ENCODE measurements around the gene MRPS24. TPM values are rescaled to one million over a fixed set of nuclear protein-coding genes. Genes with fewer than 3 reads are reported as not detected.
A peak's percentile ranks its signal among the peaks of the same experiment; 100 is the strongest.
"Not testable (repeated sequence)": the region's sequence is repeated elsewhere in the genome, so short reads cannot be mapped to it uniquely, and the experiment has no call there.

The MRPS24 gene
- 100 to 1,000 TPM; 121 to 149 TPM for total RNA-seq

GRCh38 chr7:43869006-43869866 is at the start of gene MRPS24:
MRPS24 (minus strand) TSS chr7:43869517; CDS start chr7:43869495, 22 bp downstream.
- H3K36me3 Mint-ChIP-seq (ENCODE audit: low read depth): peaks cover 27% of the 10 kb centered on the region
- H3K9me3 Mint-ChIP-seq (ENCODE audit: low read depth): peaks cover 2% of the 10 kb centered on the region
- no peaks in the 10 kb centered on the region for H3K27me3 Mint-ChIP-seq
- ChIA-PET CTCF (interaction anchor here (1.0 to 1.4 kb wide), 4 partner anchors 10 to 287 kb away, joined by 3 to 7 read pairs (median 4); partner anchors contain the start of gene STK17A), POLR2A (interaction anchor here (0.6 to 0.9 kb wide), 2 partner anchors 10 to 246 kb away, joined by 3 read pairs; no protein-coding TSS in a partner anchor)
- peaks cover 35% of the 10 kb centered on the region for H3K4me1 Mint-ChIP-seq
- H3K27ac Mint-ChIP-seq: peak within 1 kb of the TSS; percentile 84
- intact Hi-C loops (cut with DNase I, micrococcal nuclease): loop anchor here (1.0 to 10.0 kb wide), 8 partner anchors 30 to 934 kb away; partner anchors contain the start of genes UBE2D4 (in 2 of the 2), URGCP (in 2 of the 2), MRPL32 (in 1 of the 2) and PSMA2 (in 1 of the 2)
- DNase-seq (peak; percentile 98), ATAC-seq (peak; percentile 96)
- H3K4me3 Mint-ChIP-seq: peak within 1 kb of the TSS; percentile 83

DNA sequence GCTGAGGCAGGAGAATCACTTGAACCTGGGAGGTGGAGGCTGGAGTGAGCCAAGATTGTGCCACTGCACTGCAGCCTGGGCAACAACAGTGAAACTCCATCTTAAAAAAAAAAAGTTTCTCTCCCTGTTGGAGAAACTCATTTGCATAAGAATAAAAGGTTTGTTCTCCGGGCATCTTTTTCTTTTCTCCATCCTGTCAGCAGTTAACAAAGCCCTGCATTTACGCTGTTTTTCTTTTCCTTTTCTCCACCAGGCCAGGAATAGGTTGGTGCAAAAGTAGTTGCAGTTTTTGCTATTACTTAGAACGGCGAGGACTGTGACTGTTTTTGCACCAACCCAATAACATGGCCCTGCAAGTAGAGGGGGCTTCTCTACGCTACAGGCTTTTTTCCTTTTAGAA is 46.6 kb upstream of the MRPS24 start:
- Mint-ChIP-seq H3K4me1 (no peaks in the 10 kb centered on the region), H3K4me3 (no peak overlapping the region), H3K36me3 (ENCODE audit: low read depth) (peaks cover 23% of the 10 kb centered on the region), H3K27ac (no peak overlapping the region), H3K9me3 (ENCODE audit: low read depth) (no peaks in the 10 kb centered on the region), H3K27me3 (no peaks in the 10 kb centered on the region)
- DNase-seq (no peak), ATAC-seq (no peak)
- POLR2A ChIA-PET: no interaction called here
- intact Hi-C loops (cut with DNase I, micrococcal nuclease): no loop called here
- CTCF ChIA-PET: interaction anchor here (0.9 kb wide), 1 partner anchor 11 kb away, joined by 3 read pairs; no protein-coding TSS in a partner anchor

- ATAC-seq (no peak), DNase-seq (no peak)
- Mint-ChIP-seq H3K27me3 (no peaks in the 10 kb centered on the region), H3K4me3 (no peak overlapping the region), H3K36me3 (ENCODE audit: low read depth) (peaks cover 24% of the 10 kb centered on the region), H3K27ac (no peak overlapping the region), H3K9me3 (ENCODE audit: low read depth) (no peaks in the 10 kb centered on the region), H3K4me1 (no peaks in the 10 kb centered on the region)
- intact Hi-C loops (cut with DNase I, micrococcal nuclease): no loop called here
- ChIA-PET CTCF (interaction anchor here (0.7 kb wide), 1 partner anchor 57 kb away, joined by 4 read pairs; no protein-coding TSS in a partner anchor), POLR2A (no interaction called here)
Measured at GRCh38 chr7:43914795-43915194, 45.5 kb upstream of the MRPS24 start.

DNA sequence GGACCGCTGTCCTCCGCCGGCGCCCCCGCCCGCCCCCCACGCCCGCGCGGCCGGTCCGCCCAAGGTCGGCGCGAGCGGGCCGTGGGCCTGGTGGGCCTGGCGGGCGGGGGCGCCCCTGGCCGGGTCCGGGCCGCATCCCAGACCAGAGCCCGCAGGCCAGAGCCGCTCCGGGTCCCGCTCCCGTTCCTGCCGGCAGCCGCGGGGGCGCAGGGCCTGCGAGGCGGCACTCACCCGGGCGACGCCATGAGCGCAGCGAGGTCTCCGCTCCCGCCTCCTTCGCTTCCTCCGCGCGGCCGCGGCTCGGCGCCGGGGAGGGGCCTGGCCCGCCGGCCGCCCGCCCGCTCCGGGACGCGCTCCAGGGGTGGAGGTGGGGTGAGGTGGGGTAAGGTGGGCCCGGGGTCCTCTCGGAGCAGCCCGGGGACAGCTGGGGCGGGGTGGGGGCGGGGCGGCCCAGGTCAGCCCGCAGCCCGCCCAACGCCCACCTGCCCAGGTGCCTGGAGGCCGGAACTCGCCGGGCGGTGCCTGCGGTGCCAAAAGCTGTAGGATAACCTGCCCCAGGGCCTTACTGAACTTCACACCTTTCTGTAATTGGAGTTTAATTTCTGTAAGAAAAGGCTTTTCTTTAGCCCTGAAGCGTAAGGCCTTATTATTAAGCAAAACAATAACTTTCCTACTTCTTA is 37.2 kb upstream of the MRPS24 start, which contains the start of gene URGCP:
Gene URGCP, minus strand, starts transcription at position 266 of the 680 bp plus-strand sequence. Its CDS starts 21 bp downstream, at position 245.
- Mint-ChIP-seq H3K4me1 (peaks cover 33% of the 10 kb centered on the region), H3K27me3 (no peaks in the 10 kb centered on the region), H3K36me3 (ENCODE audit: low read depth) (peaks cover 5% of the 10 kb centered on the region), H3K4me3 (peak within 1 kb of the TSS; percentile 89), H3K9me3 (ENCODE audit: low read depth) (no peaks in the 10 kb centered on the region), H3K27ac (peak within 1 kb of the TSS; percentile 96)
- ATAC-seq (peak; percentile 81), DNase-seq (peak; percentile 73)
- ChIA-PET POLR2A (no interaction called here), CTCF (no interaction called here)
- intact Hi-C loops (cut with DNase I, micrococcal nuclease): loop anchor here (1.0 to 5.0 kb wide), 4 partner anchors 20 to 176 kb away; partner anchors contain the start of genes MRPS24 (in 2 of the 2), POLM (in 1 of the 2) and UBE2D4 (in 1 of the 2)

DNA sequence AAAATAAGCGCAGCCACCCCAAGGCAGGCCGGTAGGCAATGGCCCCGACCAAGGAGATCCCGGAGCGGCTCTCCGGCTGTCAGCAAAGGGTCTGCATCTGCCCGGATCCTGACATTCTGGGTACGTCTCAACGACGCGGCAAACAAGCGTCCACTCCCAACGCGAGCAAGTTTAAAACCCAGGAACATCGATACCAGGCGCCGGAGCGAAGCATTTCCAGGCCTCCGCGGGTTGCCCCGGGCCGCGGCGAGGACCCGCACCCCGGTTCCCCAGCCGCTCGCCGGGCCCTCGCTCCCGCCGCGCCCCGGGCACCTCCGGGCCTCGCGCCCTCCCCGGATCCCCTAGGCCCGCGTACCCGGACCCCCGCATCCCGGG is 36.6 kb upstream of the MRPS24 start:
- Mint-ChIP-seq H3K4me1 (peaks cover 33% of the 10 kb centered on the region), H3K36me3 (ENCODE audit: low read depth) (peaks cover 4% of the 10 kb centered on the region), H3K27ac (peak overlapping the region; percentile 96), H3K27me3 (no peaks in the 10 kb centered on the region), H3K4me3 (peak overlapping the region; percentile 89), H3K9me3 (ENCODE audit: low read depth) (no peaks in the 10 kb centered on the region)
- POLR2A ChIA-PET: no interaction called here
- intact Hi-C loops (cut with DNase I, micrococcal nuclease): loop anchor here (1.0 to 5.0 kb wide), 4 partner anchors 20 to 176 kb away; partner anchors contain the start of genes MRPS24 (in 2 of the 2), POLM (in 1 of the 2) and UBE2D4 (in 1 of the 2)
- CTCF ChIA-PET: no interaction called here
- DNase-seq: peak; percentile 49
- ATAC-seq: peak; percentile 30

GRCh38 chr7:43905209-43905946 is 36.1 kb upstream of the MRPS24 start:
- intact Hi-C loops (cut with DNase I, micrococcal nuclease): loop anchor here (5.0 kb wide), 2 partner anchors 38 to 177 kb away; partner anchors contain the start of genes MRPS24 (in 1 of the 2) and POLM (in 1 of the 2)
- H3K27me3 Mint-ChIP-seq: no peaks in the 10 kb centered on the region
- H3K4me3 Mint-ChIP-seq: peak overlapping the region; percentile 89
- H3K4me1 Mint-ChIP-seq: peaks cover 33% of the 10 kb centered on the region
- DNase-seq: no peak
- no peak for ATAC-seq
- CTCF ChIA-PET: interaction anchor here (1.1 kb wide), 1 partner anchor 11 kb away, joined by 3 read pairs; no protein-coding TSS in a partner anchor
- POLR2A ChIA-PET: interaction anchor here (0.6 to 0.8 kb wide), 4 partner anchors 21 to 1002 kb away, joined by 3 to 6 read pairs (median 3); partner anchors contain the start of gene UBE2D4
- no peaks in the 10 kb centered on the region for H3K9me3 Mint-ChIP-seq (ENCODE audit: low read depth)
- peak overlapping the region; percentile 96 for H3K27ac Mint-ChIP-seq
- peaks cover 2% of the 10 kb centered on the region for H3K36me3 Mint-ChIP-seq (ENCODE audit: low read depth)

GRCh38 chr7:43904533-43905208 is 35.4 kb upstream of the MRPS24 start:
- POLR2A ChIA-PET: interaction anchor here (0.6 to 1.0 kb wide), 4 partner anchors 20 to 1001 kb away, joined by 3 to 11 read pairs (median 4); no protein-coding TSS in a partner anchor

DNA sequence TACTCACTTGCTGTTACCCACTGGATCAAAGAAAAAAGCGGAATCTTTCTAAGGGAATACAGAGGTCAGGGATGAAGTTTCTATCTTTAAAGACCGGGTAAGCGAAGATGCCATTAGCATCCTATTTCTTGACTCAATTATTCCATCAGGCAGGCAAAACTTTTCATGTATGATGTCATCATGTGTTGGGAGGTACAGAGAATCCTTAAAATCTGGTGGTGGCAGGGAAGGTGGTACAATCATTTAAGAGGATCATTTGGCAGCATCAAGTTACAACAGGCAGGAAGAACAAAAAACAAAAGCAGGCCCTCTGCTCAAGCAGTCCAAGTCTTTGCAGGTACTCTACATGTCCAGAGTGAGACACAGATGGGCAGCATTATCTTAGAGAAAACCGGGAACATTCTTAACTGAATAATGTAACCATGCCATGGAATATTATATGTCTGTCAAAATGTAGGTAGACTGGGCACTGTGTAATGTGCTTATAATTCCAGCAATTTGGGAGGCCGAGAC is 33.3 kb upstream of the MRPS24 start:
- ChIA-PET POLR2A (interaction anchor here (0.5 to 0.7 kb wide), 2 partner anchors 231 to 1041 kb away, joined by 3 read pairs; no protein-coding TSS in a partner anchor), CTCF (interaction anchor here (1.2 kb wide), 1 partner anchor 8 kb away, joined by 4 read pairs; no protein-coding TSS in a partner anchor)
- ATAC-seq (no peak), DNase-seq (no peak)
- no peaks in the 10 kb centered on the region for H3K27me3 Mint-ChIP-seq
- peaks cover 33% of the 10 kb centered on the region for H3K4me1 Mint-ChIP-seq
- no peak overlapping the region for H3K4me3 Mint-ChIP-seq
- no peaks in the 10 kb centered on the region for H3K9me3 Mint-ChIP-seq (ENCODE audit: low read depth)
- peak overlapping the region; percentile 1 for H3K27ac Mint-ChIP-seq
- H3K36me3 Mint-ChIP-seq (ENCODE audit: low read depth): peaks cover 2% of the 10 kb centered on the region
- intact Hi-C loops (cut with DNase I, micrococcal nuclease): no loop called here

More at GRCh38 chr7:43904533-43905208, 35.4 kb upstream of the MRPS24 start:
- CTCF ChIA-PET: interaction anchor here (0.8 to 1.2 kb wide), 5 partner anchors 12 to 65 kb away, joined by 3 to 4 read pairs (median 3); partner anchors contain the start of gene MRPS24
- no peak for DNase-seq
- no peaks in the 10 kb centered on the region for H3K9me3 Mint-ChIP-seq (ENCODE audit: low read depth)
- H3K4me1 Mint-ChIP-seq: peaks cover 33% of the 10 kb centered on the region
- H3K4me3 Mint-ChIP-seq: peak overlapping the region; percentile 89
- H3K36me3 Mint-ChIP-seq (ENCODE audit: low read depth): peaks cover 2% of the 10 kb centered on the region
- H3K27me3 Mint-ChIP-seq: no peaks in the 10 kb centered on the region
- no peak overlapping the region for H3K27ac Mint-ChIP-seq
- intact Hi-C loops (cut with DNase I, micrococcal nuclease): loop anchor here (5.0 kb wide), 2 partner anchors 37 to 178 kb away; partner anchors contain the start of genes MRPS24 (in 1 of the 2) and POLM (in 1 of the 2)
- peak; percentile 66 for ATAC-seq

DNA sequence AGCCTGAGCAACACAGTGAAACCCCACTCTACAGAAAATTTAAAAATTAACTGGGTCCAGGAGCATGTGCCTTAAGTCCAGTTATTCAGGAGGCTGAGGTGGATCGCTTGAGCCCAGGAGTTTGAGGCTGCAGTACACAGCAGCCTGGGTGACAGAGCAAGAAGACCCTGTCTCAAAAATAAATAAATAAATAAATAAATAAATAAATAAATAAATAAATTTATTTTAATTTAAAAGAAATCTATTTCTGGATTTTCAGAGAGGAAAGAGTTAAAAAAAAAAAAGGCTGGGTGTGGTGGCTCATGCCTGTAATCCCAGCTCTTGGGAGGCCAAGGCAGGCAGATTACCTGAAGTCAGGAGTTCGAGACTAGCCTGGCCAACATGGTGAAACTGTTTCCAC is 29.3 kb upstream of the MRPS24 start:
- Mint-ChIP-seq H3K36me3 (ENCODE audit: low read depth) (peaks cover 14% of the 10 kb centered on the region), H3K4me1 (peaks cover 26% of the 10 kb centered on the region)
- intact Hi-C loops (cut with DNase I, micrococcal nuclease); CTCF ChIA-PET; H3K27ac Mint-ChIP-seq; H3K4me3 Mint-ChIP-seq; POLR2A ChIA-PET; DNase-seq; ATAC-seq; H3K9me3 Mint-ChIP-seq (ENCODE audit: low read depth); H3K27me3 Mint-ChIP-seq: not testable (repeated sequence)
